ENCODE measurements around the gene KLF1. TPM values are rescaled to one million over a fixed set of nuclear protein-coding genes. Genes with fewer than 3 reads are reported as not detected.

The KLF1 gene
- polyA plus RNA-seq, 2 of the 4 experiments (the other 2 are of a cell fraction), result not detected

DNA sequence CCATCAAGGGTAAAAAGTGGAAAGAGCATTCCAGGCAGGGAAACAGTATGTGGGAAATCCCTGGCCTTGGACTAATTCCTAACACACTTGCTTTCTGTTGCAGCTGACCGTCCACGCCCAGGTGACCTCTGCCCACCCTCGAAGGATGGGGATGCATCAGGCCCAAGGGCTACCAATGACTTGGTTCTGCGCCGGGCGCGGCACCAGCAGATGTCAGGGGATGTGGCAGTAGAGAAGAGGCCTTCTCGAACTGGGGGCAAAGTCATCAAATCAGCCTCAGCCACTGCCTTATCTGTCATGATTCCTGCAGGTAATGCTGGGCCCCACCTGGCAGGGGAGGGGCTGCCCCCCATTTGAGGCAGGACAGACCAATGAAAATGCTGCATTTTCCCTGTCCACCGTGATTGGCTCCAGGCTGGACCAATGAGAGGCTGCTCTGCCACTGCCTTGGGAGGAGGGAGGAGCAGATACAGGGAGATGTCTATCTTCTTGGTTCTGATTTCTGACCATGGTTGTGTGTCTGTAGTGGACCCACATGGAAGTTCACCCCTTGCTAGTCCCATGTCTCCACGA lies 18.4 kb downstream of the KLF1 start:
- no peak for FAIRE-seq
- no peaks in the 10 kb centered on the region for H3K4me1 ChIP-seq
- no peak overlapping the region for H3K4me2 ChIP-seq
- peak in 1 of 2 experiments; percentile 44; a peak in 2 of 6 replicates for ATAC-seq
- H3K4me3 ChIP-seq, result no peak overlapping the region
- WGBS (ENCODE audit: missing lambda C conversion rate), result 80% methylated on average over 8 of the region's 10 CpGs
- peak in 1 of 2 experiments; percentile 49 for DNase-seq (ENCODE audit: low read depth in 1 of 2, low spot score in 1 of 2)
- POLR2A ChIA-PET, result no interaction called here
- no peak for TF ChIP-seq RAD21 (conservative IDR thresholded peaks at IDR 0.05 in 1 of 2, IDR thresholded peaks at IDR 0.05 in 1 of 2)
- TF ChIP-seq, protein P1, sequence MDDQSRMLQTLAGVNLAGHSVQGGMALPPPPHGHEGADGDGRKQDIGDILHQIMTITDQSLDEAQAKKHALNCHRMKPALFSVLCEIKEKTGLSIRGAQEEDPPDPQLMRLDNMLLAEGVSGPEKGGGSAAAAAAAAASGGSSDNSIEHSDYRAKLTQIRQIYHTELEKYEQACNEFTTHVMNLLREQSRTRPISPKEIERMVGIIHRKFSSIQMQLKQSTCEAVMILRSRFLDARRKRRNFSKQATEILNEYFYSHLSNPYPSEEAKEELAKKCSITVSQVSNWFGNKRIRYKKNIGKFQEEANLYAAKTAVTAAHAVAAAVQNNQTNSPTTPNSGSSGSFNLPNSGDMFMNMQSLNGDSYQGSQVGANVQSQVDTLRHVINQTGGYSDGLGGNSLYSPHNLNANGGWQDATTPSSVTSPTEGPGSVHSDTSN (IDR thresholded peaks at IDR 0.05), result peak; percentile 44; the same call in 1 of the 2 replicates
- H3K9me3 ChIP-seq, result no peaks in the 10 kb centered on the region
- CTCF ChIA-PET, result no interaction called here
- H3K27ac ChIP-seq, result no peak overlapping the region

DNA sequence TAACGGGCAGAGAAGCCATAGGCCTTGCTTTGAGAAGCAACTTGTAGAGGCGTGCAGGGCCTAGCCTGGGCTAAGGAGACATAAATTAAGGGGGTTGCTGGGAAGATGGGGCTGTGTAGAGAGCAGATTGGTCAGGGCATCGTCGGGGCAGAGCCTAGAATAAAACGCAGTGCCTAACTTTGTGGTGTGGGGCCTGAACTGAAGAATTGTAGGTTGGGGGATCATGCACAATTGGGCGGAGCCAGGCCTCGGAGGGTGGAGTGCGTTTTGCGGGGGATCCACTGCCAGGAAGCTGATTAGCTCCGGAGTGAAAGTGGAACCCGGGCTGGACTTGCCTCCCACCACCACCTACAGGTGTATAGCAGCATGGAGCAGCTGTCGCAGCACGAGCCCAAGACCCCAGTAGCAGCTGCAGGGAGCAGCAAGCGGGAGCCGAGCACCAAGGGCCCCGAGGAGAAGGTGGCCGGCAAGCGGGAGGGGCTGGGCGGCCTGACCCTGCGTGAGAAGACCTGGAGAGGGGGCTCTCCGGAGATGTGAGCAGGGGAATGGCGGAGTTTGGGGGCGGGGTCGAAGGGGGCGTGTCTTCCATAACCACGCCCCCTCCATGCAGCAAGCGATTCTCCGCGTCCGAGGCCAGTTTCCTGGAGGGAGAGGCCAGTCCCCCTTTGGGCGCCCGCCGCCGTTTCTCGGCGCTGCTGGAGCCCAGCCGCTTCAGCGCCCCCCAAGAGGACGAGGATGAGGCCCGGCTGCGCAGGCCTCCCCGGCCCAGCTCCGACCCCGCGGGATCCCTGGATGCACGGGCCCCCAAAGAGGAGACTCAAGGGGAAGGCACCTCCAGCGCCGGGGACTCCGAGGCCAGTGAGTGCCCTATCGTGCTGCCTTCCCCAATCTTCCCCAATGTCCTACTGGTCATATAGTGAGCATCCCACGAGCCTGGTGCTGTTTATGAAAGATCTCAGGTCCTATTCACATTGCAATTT lies 19.6 kb downstream of the KLF1 start:
- ATAC-seq, result peak; percentile 47 to 75; a peak in 5 of 6 replicates
- DNase-seq (ENCODE audit: low read depth in 1 of 2, low spot score in 1 of 2), result peak in 1 of 2 experiments; percentile 52
- ChIA-PET CTCF (interaction anchor here (1.0 to 1.4 kb wide), 2 partner anchors 13 to 20 kb away, joined by 3 to 4 read pairs; no protein-coding TSS in a partner anchor), POLR2A (no interaction called here)
- peak overlapping the region; percentile 59 for H3K4me2 ChIP-seq
- H3K4me3 ChIP-seq, result peak overlapping the region; percentile 31; the same call in 2 of the 3 replicates
- peak overlapping the region in 1 of 2 experiments; percentile 67; a peak in 2 of 6 replicates for H3K27ac ChIP-seq
- no peak for FAIRE-seq
- H3K4me1 ChIP-seq, result no peaks in the 10 kb centered on the region
- no peaks in the 10 kb centered on the region for H3K9me3 ChIP-seq
- no peak for TF ChIP-seq ZC3H11A (IDR thresholded peaks at IDR 0.05)
- TF ChIP-seq ZSCAN20 (CRISPR knock-in tag; IDR thresholded peaks at IDR 0.05), result no peak
- TF ChIP-seq REST (IDR thresholded peaks at IDR 0.05), result no peak
- TF ChIP-seq KDM1A (IDR thresholded peaks at IDR 0.05; ENCODE audit: low read depth), result no peak
- no peak for TF ChIP-seq RNF2 (IDR thresholded peaks at IDR 0.05; ENCODE audit: borderline replicate concordance, low read depth)
- TF ChIP-seq RCOR1 (IDR thresholded peaks at IDR 0.05; ENCODE audit: low read depth, low read length), result no peak
- TF ChIP-seq, protein P2, sequence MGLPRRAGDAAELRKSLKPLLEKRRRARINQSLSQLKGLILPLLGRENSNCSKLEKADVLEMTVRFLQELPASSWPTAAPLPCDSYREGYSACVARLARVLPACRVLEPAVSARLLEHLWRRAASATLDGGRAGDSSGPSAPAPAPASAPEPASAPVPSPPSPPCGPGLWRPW (IDR thresholded peaks at IDR 0.05), result no peak
- no peak for TF ChIP-seq HEYL (CRISPR knock-in tag; IDR thresholded peaks at IDR 0.05)
- TF ChIP-seq TP53 (CRISPR knock-in tag; IDR thresholded peaks at IDR 0.05), result no peak
- WGBS (ENCODE audit: missing lambda C conversion rate), result 62% methylated on average over 22 of the region's 51 CpGs

DNA sequence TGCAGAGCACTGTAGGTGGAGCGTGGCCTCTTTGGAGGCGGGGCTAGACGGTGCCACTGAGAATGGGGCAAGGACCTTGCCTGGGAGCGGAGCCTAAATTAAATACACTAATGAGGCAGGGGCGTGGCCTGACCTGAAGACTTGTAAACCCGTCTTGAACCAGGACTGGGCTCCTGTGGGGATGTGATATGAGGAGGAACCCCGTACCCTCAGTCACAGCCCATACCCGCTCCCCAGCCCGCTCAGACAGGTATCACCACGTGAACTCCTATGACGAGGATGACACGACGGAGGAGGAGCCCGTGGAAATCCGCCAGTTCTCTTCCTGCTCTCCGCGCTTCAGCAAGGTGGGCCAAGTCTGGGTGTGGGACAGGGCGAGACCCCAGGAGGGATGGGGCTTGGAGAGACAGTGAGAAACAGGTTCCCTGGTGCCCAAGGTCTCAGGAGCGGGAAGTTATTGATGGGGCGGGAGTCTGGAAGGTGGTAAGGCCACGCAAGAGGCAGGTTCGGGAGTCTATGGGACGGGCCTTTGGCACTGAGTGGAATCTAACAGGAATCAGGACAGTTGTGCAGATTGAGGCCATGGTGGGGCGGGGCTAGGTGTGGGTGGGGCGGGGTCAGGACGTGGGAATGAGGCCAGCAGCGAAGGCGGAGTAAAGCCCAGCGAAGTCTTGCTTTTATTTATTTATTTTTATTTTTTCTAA lies 20.4 kb downstream of the KLF1 start:
- POLR2A ChIA-PET, result no interaction called here
- no peaks in the 10 kb centered on the region for H3K9me3 ChIP-seq
- no peak overlapping the region for H3K4me3 ChIP-seq
- ATAC-seq, result no peak
- CTCF ChIA-PET, result interaction anchor here (1.4 to 3.4 kb wide), 2 partner anchors 14 to 19 kb away, joined by 4 to 23 read pairs; no protein-coding TSS in a partner anchor
- H3K4me2 ChIP-seq, result no peak overlapping the region
- no peak overlapping the region for H3K27ac ChIP-seq
- no peak for DNase-seq (ENCODE audit: low read depth in 1 of 2, low spot score in 1 of 2)
- TF ChIP-seq SMC3 (IDR thresholded peaks at IDR 0.05) (no peak), MAZ (IDR thresholded peaks at IDR 0.05; ENCODE audit: borderline replicate concordance, low read depth, low read length) (no peak), EHF (CRISPR knock-in tag; IDR thresholded peaks at IDR 0.05) (no peak), GATA3 (IDR thresholded peaks at IDR 0.05; ENCODE audit: borderline replicate concordance) (no peak)
- WGBS (ENCODE audit: missing lambda C conversion rate), result 88% methylated on average over 23 of the region's 29 CpGs
- no peaks in the 10 kb centered on the region for H3K4me1 ChIP-seq
- no peak for FAIRE-seq
